Fibroblast of lung (primary cell): Measurements from ENCODE around the gene EFCAB7.
"Not testable (repeated sequence)": the region's sequence is repeated elsewhere in the genome, so short reads cannot be mapped to it uniquely, and the experiment has no call there.

Experiments
- EZH2 ChIP-seq: IDR thresholded peaks from 2 replicates; pipeline ENCODE4 v1.5.1; 2012; ENCODE audit warnings: low read length, control low read depth, mild to moderate bottlenecking; ENCODE audit errors: missing control alignments
- TF ChIP-seq, protein P1 (sequence below), 2 donors: IDR thresholded peaks in 1 of 2; conservative IDR thresholded peaks in 1 of 2; 1 replicate in 1 of 2; 2 replicates in 1 of 2; pipeline ENCODE4 v1.5.1; 2011 to 2012; ENCODE audit warnings: low read length in 2 of 2, control low read depth in 1 of 2, inconsistent platforms in 1 of 2, low read depth in 1 of 2, mild to moderate bottlenecking in 1 of 2

DNA sequence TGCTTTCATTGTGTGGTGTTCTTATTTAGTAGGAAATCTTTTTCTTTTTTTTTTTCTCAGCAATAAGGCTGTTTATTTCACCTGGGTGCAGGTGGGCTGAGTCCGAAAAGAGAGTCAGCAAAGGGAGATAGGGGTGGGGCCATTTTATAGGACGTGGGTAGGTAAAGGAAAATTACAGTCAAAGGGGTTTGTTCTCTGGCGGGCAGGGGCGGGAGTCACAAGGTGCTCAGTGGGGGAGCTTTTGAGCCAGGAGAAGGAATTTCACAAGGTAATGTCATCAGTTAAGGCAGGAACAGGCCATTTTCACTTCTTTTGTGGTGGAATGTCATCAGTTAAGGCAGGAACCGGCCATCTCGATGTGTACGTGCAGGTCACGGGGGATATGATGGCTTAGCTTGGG, 49.4 kb downstream of the EFCAB7 start:
- not testable (repeated sequence) for TF ChIP-seq EZH2
- TF ChIP-seq, protein P1, sequence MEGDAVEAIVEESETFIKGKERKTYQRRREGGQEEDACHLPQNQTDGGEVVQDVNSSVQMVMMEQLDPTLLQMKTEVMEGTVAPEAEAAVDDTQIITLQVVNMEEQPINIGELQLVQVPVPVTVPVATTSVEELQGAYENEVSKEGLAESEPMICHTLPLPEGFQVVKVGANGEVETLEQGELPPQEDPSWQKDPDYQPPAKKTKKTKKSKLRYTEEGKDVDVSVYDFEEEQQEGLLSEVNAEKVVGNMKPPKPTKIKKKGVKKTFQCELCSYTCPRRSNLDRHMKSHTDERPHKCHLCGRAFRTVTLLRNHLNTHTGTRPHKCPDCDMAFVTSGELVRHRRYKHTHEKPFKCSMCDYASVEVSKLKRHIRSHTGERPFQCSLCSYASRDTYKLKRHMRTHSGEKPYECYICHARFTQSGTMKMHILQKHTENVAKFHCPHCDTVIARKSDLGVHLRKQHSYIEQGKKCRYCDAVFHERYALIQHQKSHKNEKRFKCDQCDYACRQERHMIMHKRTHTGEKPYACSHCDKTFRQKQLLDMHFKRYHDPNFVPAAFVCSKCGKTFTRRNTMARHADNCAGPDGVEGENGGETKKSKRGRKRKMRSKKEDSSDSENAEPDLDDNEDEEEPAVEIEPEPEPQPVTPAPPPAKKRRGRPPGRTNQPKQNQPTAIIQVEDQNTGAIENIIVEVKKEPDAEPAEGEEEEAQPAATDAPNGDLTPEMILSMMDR (conservative IDR thresholded peaks at IDR 0.05 in 1 of 2, IDR thresholded peaks at IDR 0.05 in 1 of 2; ENCODE audit: low read depth in 1 of 2, low read length in 2 of 2), result not testable (repeated sequence)
